ENCODE results near the gene ENPP6.

GRCh38 chr4:184147858-184148737 lies 69.6 kb downstream of the ENPP6 start:
- TF ChIP-seq POLR2AphosphoS5 (IDR thresholded peaks at IDR 0.05; ENCODE audit: low read depth, low read length) (no peak), CTCF (IDR thresholded peaks at IDR 0.05) (no peak), MEF2A (IDR thresholded peaks at IDR 0.05; ENCODE audit: borderline replicate concordance, low read depth) (no peak), SIN3A (IDR thresholded peaks at IDR 0.05; ENCODE audit: borderline replicate concordance, low read depth, low read length) (no peak), EZH2phosphoT487 (IDR thresholded peaks at IDR 0.05; ENCODE audit: borderline replicate concordance, low read depth) (no peak), NFIC (IDR thresholded peaks at IDR 0.05; ENCODE audit: borderline replicate concordance) (no peak), REST (IDR thresholded peaks at IDR 0.05; ENCODE audit: low read depth, low read length) (no peak), RCOR1 (IDR thresholded peaks at IDR 0.05; ENCODE audit: low read length) (no peak)

Data from SK-N-SH (cell line).